Tibial artery (tissue), 4 donors: Measurements from ENCODE around the gene STPG4.

Experiments used
- DNase-seq, 2 donors: peaks; one replicate each; pipeline ENCODE4 v3.0.0-alpha.2; 2019
- H3K27ac ChIP-seq, 2 donors: fragments of 200-600 bp; sonication (generic) in 1 of 2; 1 replicate in 1 of 2; 2 replicates in 1 of 2; pipeline ENCODE4 v1.5.1; 2018 to 2019; ENCODE audit warnings: mild to moderate bottlenecking in 1 of 2
- H3K27me3 ChIP-seq, 2 donors: fragments of 200-600 bp; sonication (generic) in 1 of 2; one replicate each; pipeline versions ENCODE4 v1.5.1 to v1.6.0; 2016 to 2019
- H3K36me3 ChIP-seq, 3 donors: fragments of 200-600 bp; sonication (generic) in 2 of 3; one replicate each; pipeline ENCODE4 v1.5.1; 2016 to 2019; ENCODE audit warnings: mild to moderate bottlenecking in 2 of 3
- H3K4me1 ChIP-seq, 4 donors: fragments of 200-600 bp; sonication (generic) in 2 of 4; 1 replicate in 3 of 4; 2 replicates in 1 of 4; pipeline ENCODE4 v1.5.1; 2016 to 2019
- H3K4me3 ChIP-seq, 2 donors: fragments of 200-600 bp; sonication (generic) in 1 of 2; 1 replicate in 1 of 2; 2 replicates in 1 of 2; pipeline ENCODE4 v1.5.1; 2018 to 2019; ENCODE audit warnings: mild to moderate bottlenecking in 2 of 2
- H3K9me3 ChIP-seq, 3 donors: fragments of 200-600 bp; sonication (generic) in 1 of 3; one replicate each; pipeline ENCODE4 v1.5.1; 2016 to 2019
- intact Hi-C: fragments of 100-400 bp; cut with DNase I; formaldehyde crosslinking; loops from one replicate; pipeline ENCODE4 v1.15.0; 2023; ENCODE audit warnings: low total_unique reads
- TF ChIP-seq, protein P1 (sequence below), 2 experiments: fragments of 200-600 bp in 1 of 2; fragments of 450-650 bp in 1 of 2; IDR thresholded peaks; one replicate each; pipeline ENCODE4 v1.5.1; 2017 to 2019; ENCODE audit warnings: antibody characterized with exemption in 2 of 2, mild to moderate bottlenecking in 1 of 2, moderate library complexity in 1 of 2

The STPG4 gene

DNA sequence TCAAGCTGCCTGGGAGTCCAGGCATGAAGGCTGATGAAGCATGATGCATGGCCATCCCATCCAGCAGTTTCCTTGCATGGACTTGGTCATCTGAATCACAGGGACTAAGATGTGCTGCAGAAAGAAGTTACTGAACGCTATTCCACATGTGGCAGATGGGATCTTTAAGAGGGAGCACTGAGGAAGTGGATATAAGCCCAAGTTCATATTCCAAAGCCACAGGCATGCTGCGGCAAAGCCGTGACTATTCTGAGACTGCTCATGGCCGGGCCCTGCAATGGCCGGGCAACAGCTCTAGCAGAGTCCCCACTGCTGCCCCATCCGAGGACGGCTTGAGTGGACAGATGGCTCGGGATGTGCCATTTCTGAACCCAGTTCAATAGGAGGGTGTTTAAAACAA is 61.5 kb downstream of the STPG4 start:
- H3K27ac ChIP-seq: no peak overlapping the region
- H3K4me3 ChIP-seq: no peak overlapping the region
- intact Hi-C loops: no loop called here
- H3K9me3 ChIP-seq: no peaks in the 10 kb centered on the region
- H3K36me3 ChIP-seq: no peaks in the 10 kb centered on the region
- no peak for DNase-seq
- H3K4me1 ChIP-seq: peaks cover 0 to 18% (median 11%) of the 10 kb centered on the region in 4 donors
- no peaks in the 10 kb centered on the region for H3K27me3 ChIP-seq
- TF ChIP-seq, protein P1, sequence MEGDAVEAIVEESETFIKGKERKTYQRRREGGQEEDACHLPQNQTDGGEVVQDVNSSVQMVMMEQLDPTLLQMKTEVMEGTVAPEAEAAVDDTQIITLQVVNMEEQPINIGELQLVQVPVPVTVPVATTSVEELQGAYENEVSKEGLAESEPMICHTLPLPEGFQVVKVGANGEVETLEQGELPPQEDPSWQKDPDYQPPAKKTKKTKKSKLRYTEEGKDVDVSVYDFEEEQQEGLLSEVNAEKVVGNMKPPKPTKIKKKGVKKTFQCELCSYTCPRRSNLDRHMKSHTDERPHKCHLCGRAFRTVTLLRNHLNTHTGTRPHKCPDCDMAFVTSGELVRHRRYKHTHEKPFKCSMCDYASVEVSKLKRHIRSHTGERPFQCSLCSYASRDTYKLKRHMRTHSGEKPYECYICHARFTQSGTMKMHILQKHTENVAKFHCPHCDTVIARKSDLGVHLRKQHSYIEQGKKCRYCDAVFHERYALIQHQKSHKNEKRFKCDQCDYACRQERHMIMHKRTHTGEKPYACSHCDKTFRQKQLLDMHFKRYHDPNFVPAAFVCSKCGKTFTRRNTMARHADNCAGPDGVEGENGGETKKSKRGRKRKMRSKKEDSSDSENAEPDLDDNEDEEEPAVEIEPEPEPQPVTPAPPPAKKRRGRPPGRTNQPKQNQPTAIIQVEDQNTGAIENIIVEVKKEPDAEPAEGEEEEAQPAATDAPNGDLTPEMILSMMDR (IDR thresholded peaks at IDR 0.05): no peak

DNA sequence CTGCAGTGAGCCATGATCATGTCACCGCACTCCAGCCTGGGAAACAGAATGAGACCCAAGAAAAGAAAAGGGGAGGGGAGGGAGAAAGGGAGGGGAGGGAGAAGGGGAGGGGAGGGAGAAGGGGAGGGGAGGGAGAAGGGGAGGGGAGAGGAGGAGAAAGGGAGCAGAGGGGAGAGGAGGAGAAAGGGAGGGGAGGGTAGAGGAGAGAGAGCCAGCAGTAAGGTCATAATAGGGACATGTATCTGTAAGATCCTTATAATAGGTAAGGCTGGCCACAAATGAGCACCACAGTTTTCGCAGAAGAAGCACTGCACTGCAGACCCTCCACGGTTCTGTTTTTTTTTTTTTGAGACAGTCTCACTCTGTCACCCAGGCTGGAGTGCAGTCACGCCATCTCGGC is 62.6 kb downstream of the STPG4 start:
- TF ChIP-seq, protein P1 (IDR thresholded peaks at IDR 0.05): no peak
- intact Hi-C loops: no loop called here
- Histone ChIP-seq H3K4me3 (no peak overlapping the region), H3K27me3 (no peaks in the 10 kb centered on the region), H3K27ac (no peak overlapping the region), H3K4me1 (peaks cover 0 to 26% (median 11%) of the 10 kb centered on the region in 4 donors), H3K9me3 (no peaks in the 10 kb centered on the region), H3K36me3 (no peaks in the 10 kb centered on the region)
- DNase-seq: no peak

DNA sequence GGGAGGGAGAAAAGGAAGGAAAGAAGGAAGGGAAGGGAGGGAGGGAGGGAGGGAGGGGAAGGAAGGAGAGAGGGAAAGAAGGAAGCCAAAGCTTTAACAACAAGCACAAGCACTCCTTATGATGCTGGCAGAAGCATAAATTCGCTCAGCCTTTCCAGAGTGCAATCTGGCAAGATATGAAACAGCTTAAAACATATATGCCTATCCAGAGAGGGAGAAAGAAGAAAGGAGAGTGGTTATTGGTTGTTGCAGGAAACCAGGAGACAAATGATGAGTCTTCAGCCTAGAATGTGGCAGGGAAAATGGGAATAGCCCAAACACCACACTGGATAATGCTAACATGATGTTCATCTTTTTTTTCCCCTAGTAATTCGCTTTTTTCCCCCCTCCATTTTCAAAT is 64.0 kb downstream of the STPG4 start:
- H3K27ac ChIP-seq: no peak overlapping the region

DNA sequence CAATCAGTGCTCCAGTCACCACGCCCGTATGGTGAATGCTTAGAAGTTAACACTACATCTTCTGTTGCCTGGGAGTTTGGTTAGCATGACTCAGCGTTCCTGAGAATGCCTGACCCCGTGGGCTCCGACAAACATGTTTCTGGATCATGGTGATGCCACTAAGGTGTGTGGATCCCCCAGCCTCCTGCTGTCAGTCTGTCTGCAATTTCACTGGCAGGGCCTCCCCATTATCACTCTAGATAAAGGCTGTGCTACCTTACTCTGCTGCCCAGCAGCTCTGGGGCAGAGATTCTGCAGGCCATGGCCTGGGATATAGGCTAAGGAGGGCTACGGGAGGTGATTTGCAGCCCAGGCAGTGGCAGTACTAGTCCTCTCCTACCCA is 66.0 kb downstream of the STPG4 start:
- Histone ChIP-seq H3K9me3 (no peaks in the 10 kb centered on the region), H3K4me1 (peaks cover 0 to 43% (median 19%) of the 10 kb centered on the region in 4 donors), H3K27me3 (no peaks in the 10 kb centered on the region), H3K36me3 (no peaks in the 10 kb centered on the region), H3K4me3 (no peak overlapping the region), H3K27ac (peak overlapping the region; percentile 2 to 24)
- intact Hi-C loops: no loop called here
- no peak for DNase-seq
- TF ChIP-seq, protein P1 (IDR thresholded peaks at IDR 0.05): no peak

More for the DNA sequence above, 64.0 kb downstream of the STPG4 start:
- intact Hi-C loops: no loop called here
- no peak for DNase-seq
- H3K4me3 ChIP-seq: no peak overlapping the region
- TF ChIP-seq, protein P1 (IDR thresholded peaks at IDR 0.05): no peak
- no peaks in the 10 kb centered on the region for H3K27me3 ChIP-seq
- H3K9me3 ChIP-seq: no peaks in the 10 kb centered on the region
- no peaks in the 10 kb centered on the region for H3K36me3 ChIP-seq
- peaks cover 0 to 38% (median 17%) of the 10 kb centered on the region in 4 donors for H3K4me1 ChIP-seq

DNA sequence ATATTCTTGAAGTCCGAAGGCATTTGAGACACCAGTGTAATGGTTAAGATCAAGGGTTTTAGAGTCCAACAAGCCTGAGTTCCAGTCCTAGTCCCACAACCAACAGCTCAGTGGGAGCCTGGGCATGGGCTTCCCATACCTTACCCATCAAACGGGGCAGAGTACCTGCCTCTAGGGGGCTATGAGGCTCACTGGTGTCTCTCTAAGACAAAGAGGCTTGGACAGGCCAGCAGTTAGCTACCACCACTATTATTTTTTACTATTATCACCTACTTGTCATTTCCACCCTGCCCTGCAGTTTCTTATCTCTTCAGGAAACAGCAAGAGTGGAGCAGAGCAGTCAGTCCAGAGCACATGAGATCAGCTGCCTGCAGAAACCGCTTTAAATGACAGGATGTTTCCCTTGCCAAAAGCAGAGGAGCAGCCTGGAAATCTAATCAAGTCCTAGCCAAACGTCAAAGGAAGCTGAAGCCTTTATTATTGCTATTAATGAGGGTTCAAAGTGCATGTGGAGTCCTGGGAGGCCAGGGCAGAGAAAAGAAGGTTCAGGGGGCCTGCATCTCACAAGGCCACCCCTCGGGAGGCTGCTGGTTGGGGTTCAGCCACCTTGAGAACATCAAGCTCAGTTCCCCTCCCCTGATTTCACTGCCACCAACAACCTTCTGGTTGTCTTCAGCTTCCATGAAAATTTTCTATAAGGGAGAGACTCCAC is 66.6 kb downstream of the STPG4 start:
- H3K36me3 ChIP-seq: no peaks in the 10 kb centered on the region
- TF ChIP-seq, protein P1 (IDR thresholded peaks at IDR 0.05): no peak
- H3K9me3 ChIP-seq: no peaks in the 10 kb centered on the region
- intact Hi-C loops: no loop called here
- H3K4me3 ChIP-seq: no peak overlapping the region
- no peak for DNase-seq
- H3K27me3 ChIP-seq: no peaks in the 10 kb centered on the region
- H3K4me1 ChIP-seq: peaks cover 0 to 43% (median 22%) of the 10 kb centered on the region in 4 donors
- H3K27ac ChIP-seq: peak overlapping the region; percentile 2 to 24
